Subcutaneous adipose tissue (tissue), 4 donors: ENCODE data around the gene BCAN. TPM values are rescaled to one million over a fixed set of nuclear protein-coding genes. Genes with fewer than 3 reads are reported as not detected.

Source experiments
- total RNA-seq, 4 donors: library from RNA; depleted of rRNA; stranded (reverse); fragments of >200 nt; gene quantifications; one replicate each; pipeline ENCODE4 v1.1.0, GENCODE V29; 2016
- TF ChIP-seq, protein P1 (sequence below): fragments of 450-650 bp; IDR thresholded peaks from one replicate; pipeline ENCODE4 v1.5.1; 2016; ENCODE audit warnings: low read depth, mild to moderate bottlenecking, control low read depth, antibody characterized with exemption, moderate library complexity

BCAN gene
- total RNA-seq, 4 donors from 2014 or later: not detected

DNA sequence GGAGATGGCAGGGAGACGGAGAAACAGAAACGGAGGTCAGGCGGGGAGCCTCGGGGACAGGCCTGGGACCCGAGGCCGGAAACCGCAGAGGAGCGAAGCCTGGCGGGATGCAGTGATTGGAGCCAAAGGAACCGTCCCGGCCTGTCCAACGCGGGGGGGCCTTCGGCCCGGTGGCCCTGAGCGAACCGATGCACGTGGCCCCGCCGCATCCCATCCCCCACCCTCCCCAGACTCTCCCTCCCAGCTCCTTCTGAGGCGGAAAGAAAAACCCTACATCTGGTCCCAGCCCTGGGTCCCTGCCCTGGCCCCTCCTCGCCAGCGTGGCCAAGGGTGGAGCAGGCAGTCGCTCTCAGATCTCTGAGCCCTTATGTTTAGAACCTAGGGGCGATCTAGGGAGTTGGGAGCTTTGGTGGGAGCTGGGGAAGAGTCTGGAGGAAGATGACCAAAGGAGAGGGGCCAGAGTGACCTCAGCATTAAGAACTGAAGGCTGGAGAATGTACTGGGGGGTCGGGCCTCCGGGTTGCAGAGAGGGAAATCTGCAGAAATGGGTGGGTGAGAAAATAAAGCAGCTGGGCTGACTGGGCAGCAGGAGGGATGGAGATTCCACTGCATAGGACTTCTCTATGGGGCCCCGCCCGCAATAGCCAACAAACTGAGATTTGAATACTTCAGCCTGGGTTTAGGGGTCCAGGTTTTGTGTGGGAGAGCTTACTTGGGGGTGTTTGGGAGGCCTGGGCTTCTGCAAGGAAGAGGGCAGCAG, 64.9 kb downstream of the BCAN start:
- TF ChIP-seq, protein P1, sequence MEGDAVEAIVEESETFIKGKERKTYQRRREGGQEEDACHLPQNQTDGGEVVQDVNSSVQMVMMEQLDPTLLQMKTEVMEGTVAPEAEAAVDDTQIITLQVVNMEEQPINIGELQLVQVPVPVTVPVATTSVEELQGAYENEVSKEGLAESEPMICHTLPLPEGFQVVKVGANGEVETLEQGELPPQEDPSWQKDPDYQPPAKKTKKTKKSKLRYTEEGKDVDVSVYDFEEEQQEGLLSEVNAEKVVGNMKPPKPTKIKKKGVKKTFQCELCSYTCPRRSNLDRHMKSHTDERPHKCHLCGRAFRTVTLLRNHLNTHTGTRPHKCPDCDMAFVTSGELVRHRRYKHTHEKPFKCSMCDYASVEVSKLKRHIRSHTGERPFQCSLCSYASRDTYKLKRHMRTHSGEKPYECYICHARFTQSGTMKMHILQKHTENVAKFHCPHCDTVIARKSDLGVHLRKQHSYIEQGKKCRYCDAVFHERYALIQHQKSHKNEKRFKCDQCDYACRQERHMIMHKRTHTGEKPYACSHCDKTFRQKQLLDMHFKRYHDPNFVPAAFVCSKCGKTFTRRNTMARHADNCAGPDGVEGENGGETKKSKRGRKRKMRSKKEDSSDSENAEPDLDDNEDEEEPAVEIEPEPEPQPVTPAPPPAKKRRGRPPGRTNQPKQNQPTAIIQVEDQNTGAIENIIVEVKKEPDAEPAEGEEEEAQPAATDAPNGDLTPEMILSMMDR: no peak

DNA sequence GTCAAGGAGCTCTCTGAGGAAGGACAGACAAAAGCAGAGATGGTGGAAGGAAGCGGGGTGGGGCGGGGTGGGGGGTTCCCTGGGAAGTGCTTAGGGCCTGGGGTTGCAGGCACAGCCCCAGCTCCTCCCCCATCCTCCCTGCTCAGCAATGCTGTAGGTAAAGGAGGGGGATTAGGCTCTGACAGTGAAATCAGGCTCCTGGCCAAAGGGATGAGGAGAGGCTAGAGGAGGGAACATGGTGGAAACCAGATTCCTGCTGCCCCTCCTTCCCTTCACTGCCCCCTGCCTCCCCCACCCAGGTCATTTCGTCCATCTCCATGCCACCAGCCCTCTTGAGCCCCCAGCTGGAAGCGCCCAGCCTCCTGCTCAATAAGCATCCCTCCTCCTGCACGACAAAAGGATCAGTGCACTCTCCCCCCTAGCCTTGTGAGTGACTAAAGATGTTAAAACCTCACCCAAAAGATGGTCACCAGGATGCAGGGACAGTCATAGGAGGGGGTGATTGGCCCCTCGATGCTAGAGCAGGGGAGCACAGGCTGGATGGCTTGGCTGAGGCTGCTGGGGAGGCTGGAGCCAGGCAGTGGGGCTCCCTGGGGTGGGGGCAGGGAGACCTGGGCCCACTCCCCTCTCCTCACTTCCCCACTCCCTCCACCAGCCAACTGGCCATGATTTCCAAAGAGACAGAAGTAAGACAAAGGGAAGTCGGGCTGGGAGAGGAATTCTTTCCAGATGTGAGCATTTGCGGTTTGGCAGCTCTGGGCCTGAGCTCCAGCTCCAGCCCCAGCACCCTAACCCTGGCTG, 65.7 kb downstream of the BCAN start:
- TF ChIP-seq, protein P1: no peak

DNA sequence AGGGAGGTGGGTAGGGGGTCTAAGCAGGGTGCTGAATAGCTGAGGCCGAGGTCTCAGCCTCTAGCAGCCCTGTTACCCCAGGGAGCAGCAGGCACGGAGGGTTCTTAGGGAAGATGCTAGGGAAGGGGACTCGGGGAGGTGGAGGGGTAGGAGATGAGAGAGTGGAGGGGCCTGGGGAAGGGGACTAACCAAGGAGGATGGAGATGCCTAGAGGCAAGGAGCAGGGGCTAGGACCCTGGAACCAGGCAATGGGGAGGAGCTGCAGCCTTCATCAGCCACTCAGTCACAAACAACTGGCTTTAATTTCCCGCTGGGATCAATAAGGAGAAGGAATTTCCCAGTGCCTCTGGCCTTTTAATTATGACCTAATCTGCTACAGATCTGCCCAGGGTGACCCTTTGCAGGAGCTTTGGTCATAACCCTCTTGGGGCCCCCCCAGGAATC, 66.3 kb downstream of the BCAN start:
- TF ChIP-seq, protein P1: no peak

DNA sequence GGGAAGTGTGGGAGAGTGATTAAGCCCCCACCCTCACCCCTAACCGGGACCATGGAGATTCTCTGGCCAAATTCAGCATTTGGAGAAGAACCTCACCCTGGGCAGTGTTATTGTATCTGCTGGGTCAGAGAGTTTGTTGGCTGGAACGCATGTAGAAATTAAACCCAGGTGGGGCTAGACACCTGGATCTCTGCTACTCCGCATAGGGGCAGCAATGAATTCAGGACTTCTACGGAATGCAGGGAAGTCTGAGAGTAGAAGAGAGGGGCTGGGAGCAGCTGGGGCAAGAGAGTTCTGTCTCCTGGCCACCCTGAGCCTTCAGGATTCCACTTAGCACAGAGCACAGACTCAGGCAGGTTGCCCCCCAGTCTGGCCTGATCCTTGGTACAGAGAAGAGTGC, 67.1 kb downstream of the BCAN start:
- TF ChIP-seq, protein P1: no peak

Other genes with a start within 250 kb of the BCAN start
- gene MEF2D, start 141.3 kb upstream of the BCAN start, total RNA-seq: 10 to 100 TPM; 18.9 to 46.5 (median 24.8) TPM
- gene IQGAP3, start 69.6 kb upstream of the BCAN start, total RNA-seq: 1 to 10 TPM in 2 of 4 donors, under 1 TPM in 1, not detected in 1; 0.57 to 2.5 (median 2.0) TPM
- gene TTC24, start 62.4 kb upstream of the BCAN start, total RNA-seq: not detected
- gene NAXE, start 50.3 kb upstream of the BCAN start, total RNA-seq: 10 to 100 TPM; 45.8 to 61.1 (median 49.7) TPM
- gene GPATCH4, start 40.6 kb upstream of the BCAN start, total RNA-seq: 10 to 100 TPM; 10.7 to 35.1 (median 21.4) TPM
- gene HAPLN2, start 22.7 kb upstream of the BCAN start, total RNA-seq: 1 to 10 TPM in 2 of 4 donors, not detected in 2; 1.5 to 1.7 TPM
- 10 to 100 TPM in 3 of 4 donors, 1 to 10 TPM in 1; 7.8 to 28.8 (median 13.5) TPM for gene NES, start 35.3 kb downstream of the BCAN start, total RNA-seq
- 10 to 100 TPM in 1 of 4 donors, 1 to 10 TPM in 3; 2.4 to 16.5 (median 4.0) TPM for gene CRABP2, start 63.5 kb downstream of the BCAN start, total RNA-seq
- gene METTL25B, start 86.4 kb downstream of the BCAN start, total RNA-seq: 10 to 100 TPM; 20.5 to 29.2 (median 23.0) TPM
- 10 to 100 TPM; 10.9 to 21.5 (median 13.5) TPM for gene ISG20L2, start 86.6 kb downstream of the BCAN start, total RNA-seq
- 10 to 100 TPM; 53.0 to 84.5 (median 74.0) TPM for gene MRPL24, start 99.0 kb downstream of the BCAN start, total RNA-seq
- 100 to 1,000 TPM in 3 of 4 donors, 10 to 100 TPM in 1; 86.5 to 126 (median 113) TPM for gene HDGF, start 109.6 kb downstream of the BCAN start, total RNA-seq
- 10 to 100 TPM; 19.7 to 27.3 (median 21.3) TPM for gene PRCC, start 125.4 kb downstream of the BCAN start, total RNA-seq
- gene SH2D2A, start 174.7 kb downstream of the BCAN start, total RNA-seq: 1 to 10 TPM in 1 of 4 donors, under 1 TPM in 3; 0.34 to 1.1 (median 0.71) TPM
- gene INSRR, start 217.0 kb downstream of the BCAN start, total RNA-seq: not detected
- under 1 TPM in 2 of 4 donors, not detected in 2; 0.49 to 0.85 TPM for gene NTRK1, start 218.7 kb downstream of the BCAN start, total RNA-seq